HG02759 (cell line): ENCODE measurements around the gene RAB6D.
"Not testable (repeated sequence)": the region's sequence is repeated elsewhere in the genome, so short reads cannot be mapped to it uniquely, and the experiment has no call there.

Experiments used
- ATAC-seq: cut with Tn5 transposase; IDR thresholded peaks from one replicate; pipeline ENCODE4 v1.9.1; 2021; ENCODE audit warnings: mild to moderate bottlenecking, moderate library complexity; ENCODE audit not compliant: unreplicated experiment

The RAB6D gene

DNA sequence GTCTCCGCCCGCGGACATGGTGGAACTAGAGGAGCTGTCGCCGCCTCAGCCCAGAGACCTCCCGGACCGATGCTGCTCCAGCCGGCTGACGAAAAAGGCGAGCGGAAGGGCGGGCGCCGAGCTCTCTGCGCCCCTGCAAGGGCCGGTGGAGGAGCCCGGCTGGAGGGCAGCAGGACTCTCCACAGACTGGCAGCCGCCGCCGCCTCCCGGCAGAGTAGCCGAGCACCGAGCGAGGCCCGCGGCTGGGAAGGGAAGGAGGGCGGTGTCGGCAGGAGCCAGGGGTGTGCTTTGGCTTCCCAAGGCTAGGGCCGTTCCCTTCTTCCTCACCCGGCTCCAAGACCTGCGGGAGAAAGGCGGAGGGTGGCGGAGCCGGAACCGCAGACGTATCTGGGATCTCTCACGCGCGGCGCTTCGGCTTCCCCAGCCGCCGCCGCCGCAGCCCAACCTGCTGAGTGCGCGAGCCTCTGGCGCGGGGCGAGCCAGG is at the start of gene RAB6D:
RAB6D (minus strand) TSS at position 466 of the 484 bp plus-strand sequence; CDS start at position 18, 448 bp downstream.
- not testable (repeated sequence) for ATAC-seq

DNA sequence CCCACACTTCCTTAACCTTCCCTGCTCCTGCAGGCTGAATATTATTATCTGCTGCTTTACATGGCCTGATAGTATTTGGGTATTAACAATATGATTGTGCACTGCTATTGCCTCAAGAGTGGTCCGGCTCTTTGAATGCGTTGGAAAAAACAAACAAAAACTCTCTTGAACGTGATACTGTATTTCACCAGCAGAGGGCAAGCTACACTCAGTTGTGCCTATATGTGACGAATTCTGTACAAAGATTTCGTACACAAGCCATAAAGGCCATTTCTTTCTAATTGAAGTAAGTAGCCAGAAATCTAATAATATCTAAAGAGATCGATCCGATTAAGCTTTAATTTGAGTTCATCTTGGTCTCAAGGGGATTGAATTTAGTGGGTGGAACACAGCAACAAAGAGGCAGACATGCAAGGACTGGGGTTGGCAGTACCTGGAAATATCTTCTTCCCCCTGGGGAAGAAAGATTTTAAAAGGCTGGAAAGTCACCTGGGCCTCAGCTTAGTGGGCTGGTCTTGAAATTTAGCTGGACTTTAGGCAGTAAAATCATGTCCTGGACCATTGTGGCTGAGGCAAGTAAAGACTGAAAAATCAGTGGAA is 49.3 kb upstream of the RAB6D start:
- ATAC-seq = peak; percentile 74

DNA sequence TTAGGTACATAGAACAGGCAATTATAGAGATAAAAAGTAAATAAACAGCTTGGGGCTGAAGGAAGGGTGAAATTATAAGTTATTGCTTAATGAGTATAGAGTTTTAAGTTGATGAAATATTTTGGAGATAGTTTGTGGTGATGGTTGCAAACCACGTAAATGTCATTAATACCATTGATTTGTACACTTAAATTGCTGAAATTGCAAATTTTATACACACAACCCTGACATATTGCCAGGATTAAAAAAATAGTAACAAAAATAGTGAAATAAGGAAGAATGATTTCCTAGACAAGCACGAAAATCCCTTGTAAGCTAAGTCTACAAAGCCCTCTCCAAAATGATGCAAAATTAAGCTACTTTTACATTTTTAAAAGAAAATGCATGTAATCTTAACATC is 46.2 kb upstream of the RAB6D start:
- ATAC-seq = no peak

DNA sequence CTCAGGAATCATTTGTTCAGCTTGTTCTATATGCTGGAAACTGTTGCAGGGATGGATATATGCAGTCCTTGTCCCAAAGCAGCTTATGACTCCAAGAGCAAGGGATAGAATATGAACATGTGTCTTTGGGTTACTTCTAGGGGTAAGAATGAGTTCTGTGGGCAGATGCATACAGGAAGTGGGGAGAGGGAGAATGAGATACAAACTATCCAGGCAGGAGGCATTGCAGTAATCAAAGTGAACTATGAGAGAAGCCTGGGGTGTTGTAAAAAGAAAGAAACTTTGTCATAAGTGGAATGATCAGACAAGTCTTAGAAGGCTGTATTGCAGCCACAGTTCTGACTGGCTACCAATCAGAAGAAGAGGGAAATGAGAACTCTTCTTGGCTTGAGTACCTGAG is 44.8 kb upstream of the RAB6D start:
- ATAC-seq = no peak

DNA sequence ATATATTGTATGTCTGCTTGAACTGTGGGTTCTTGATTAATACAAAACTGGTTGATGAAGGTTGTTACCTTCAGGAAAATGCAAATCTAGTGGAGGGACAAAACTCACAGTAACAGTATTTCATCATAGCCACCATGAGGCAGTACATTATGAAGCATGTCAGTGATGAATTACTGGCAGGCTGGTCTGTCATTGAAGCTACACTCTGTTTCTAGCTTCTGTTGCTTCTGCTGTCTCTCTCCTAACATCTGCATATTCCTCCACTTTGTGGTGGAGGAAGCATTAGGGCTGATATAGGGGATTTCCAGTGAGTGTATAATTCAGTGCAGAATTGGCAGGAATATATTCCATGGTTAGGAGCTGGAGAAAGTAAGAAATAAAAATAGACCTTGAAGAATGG is 44.2 kb upstream of the RAB6D start:
- no peak for ATAC-seq

DNA sequence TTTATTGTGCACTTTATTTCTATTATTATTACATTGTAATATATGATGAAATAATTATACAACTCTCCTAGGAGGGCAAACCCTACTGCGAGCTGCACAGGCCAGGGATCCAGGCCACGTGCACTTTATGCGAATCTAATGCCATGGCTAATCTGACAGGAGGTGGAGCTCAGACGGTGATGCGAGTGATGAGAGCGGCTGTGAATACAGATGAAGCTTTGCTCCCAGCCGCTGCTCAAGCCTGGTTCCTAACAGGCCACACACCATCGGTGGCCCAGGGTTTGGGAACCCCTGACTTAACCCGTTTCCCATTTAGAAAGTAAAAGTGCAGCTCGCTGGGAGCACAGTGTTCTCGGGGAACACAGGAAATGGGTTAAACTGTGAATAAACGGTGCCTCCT is 40.8 kb upstream of the RAB6D start:
- no peak for ATAC-seq

DNA sequence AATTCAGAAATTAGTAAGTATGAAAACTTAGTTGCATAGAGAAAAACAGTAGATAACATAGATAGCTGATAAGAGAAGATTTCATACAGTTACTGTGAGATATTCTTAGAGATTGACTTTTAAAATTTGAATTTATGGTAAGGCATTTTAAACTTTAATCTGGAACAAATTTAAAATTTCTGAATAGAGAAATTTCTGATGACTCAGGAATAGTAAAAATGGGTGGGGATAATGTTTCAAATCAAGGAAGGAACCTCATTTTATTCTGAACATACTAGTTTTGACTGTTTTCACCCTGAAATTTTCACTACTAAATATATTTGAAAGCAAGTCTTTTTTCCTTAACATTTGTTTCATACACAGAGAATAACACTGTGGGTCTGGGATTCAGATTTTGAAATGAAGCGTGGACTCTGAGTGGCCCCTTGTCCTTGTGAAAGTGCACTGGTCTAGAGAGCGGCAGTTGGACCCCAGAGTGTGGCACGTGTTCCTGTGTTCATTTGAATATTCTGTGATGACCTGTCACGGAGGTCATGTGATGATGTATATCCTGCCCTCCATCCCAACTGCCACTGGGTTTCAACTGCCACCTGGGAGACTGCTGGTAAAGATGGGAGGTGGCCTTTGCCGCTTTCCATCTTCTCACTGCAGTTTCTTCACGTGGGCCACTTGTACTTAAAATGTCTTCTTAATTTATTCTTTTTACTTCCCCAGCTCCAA is 38.5 kb upstream of the RAB6D start:
- no peak for ATAC-seq

DNA sequence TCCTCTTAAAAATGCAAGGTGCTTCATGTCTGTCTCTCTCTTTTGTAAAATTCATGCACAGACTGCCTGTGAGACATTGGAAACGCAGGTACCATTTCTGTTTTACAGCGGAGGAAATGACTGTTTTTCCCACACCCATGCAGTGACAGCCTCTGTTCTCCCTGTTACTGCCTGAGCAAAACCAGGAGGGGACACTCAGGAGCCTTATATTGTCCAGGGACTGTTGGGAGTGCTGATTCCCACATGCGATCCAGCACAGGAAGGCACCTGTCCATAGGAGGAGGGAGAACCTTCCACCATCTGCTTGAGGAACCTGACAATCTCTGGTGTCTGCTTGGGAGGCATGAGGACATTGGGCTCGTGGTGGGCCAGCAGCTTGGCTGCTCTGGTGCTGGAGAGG is 36.9 kb upstream of the RAB6D start:
- ATAC-seq = no peak

DNA sequence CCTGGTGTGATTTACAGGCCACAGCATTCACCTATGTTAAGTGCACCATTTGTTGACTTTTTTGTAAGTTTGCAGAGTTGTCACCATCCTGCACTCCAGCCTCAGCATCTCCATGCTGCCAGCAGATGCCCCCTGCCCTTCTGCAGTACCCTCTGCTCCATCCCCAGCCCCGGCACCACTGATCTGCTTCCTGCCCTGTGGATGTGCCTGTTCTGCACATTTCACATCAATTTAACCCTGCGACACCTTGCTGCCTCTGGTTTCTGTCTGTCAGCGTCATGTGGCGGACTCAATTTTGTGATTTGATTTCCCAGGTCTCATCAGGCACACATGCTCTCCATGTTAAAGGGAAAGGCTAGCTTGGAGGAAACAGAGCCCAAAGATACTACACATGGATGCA is 36.5 kb upstream of the RAB6D start:
- ATAC-seq = not testable (repeated sequence)

DNA sequence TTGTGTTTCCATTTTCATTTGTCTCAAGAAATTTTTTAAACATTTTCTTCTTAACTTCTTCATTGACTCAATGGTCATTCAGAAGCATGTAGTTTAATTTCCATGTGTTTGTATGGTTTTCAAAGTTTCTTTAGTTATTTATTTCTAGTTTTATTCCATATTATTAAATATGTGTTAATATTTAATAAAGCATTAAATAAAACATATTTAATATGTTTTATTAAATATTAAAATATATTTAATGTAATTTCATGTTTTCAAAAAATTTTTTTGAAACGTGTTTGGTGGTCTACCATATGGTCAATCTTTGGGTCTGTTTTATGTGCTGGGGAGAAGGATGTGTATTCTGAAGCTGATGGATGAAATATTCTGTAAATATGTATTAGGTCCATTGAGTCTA is 32.2 kb upstream of the RAB6D start:
- not testable (repeated sequence) for ATAC-seq

DNA sequence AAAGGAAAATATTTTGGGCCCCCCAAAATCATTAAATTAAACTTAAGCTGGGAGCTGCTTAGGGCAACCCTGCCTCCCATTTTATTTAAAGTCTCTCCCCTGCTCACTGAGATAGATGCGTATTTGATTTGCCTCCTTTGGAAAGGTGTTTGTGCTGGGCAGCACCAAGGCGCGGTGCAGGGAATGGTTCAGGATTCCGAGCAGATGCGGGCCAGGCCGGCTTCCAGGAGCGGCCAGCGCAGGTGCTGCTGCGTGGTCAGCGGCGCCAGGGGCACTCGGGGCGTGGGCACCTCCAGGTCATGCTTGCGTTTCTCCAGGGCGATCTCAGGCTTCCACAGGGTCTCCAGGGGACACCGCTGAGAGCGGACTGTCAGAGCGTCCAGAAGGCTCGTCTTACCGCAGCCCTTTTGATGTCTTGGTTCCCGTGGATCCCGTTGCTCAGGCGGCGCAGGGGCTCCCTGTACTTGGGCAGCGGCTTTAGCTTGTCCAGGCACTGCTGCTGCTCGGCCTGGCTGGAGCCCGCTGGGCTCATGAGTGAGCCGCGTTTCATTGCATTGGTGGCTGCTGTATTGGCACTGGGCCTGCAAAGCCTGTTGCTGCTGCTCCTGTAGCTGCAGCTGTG is 31.2 kb upstream of the RAB6D start:
- ATAC-seq = not testable (repeated sequence)

DNA sequence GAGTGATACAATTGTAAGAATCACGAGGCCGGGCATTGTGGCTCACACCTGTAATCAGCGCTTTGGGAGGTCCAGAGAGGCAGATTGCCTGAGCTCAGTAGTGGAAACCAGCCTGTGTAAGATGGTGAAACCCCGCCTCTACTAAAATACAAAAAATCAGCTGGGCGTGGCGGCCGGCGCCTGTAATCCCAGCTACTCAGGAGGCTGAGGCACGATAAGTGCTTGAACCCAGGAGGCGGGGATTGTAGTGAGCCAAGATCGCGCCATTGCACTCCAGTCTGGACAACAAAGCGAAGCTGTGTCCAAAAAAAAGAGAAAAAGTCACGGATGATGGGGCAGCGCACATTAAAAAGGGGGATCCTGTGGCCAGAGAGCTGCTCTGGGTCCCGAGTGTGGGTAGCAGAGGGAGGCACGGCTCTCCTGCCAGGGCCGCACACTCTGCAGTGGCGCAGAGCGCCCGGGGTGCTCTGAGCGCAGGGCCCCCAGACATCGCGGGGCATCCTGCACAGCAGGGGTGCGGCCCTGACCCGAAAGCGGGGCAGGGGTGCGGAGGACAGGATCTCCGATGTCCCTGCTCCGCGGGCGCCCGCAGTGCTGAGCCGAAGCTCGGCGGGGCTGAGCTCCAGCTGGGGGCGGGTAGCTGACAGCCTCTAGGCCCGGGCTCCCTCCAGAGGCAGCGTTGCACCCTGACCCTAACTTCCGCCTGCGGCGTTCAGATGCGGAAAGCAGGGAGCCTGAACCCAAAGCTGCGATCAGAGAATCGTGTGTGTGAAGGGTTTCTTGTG is 30.4 kb upstream of the RAB6D start:
- ATAC-seq = no peak

DNA sequence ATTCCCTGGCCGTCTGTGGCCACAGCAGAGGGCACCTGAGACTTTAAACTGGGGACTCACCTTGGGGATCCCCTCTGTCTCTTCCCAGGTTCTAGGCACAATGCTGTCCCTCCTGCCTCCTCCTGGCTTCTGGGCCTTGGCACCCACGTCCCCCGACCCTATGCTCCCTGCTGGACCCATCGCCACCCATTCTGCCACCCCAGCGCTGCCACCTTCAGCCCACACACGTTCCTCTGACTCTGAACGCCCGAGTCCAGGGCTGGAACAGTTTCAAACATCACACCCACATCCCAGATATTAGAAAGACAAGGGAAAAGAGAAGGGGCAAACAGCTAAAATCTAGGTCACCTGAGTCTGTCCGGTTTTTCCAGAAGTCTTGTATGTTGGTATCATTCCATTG is 28.0 kb upstream of the RAB6D start:
- ATAC-seq = not testable (repeated sequence)

DNA sequence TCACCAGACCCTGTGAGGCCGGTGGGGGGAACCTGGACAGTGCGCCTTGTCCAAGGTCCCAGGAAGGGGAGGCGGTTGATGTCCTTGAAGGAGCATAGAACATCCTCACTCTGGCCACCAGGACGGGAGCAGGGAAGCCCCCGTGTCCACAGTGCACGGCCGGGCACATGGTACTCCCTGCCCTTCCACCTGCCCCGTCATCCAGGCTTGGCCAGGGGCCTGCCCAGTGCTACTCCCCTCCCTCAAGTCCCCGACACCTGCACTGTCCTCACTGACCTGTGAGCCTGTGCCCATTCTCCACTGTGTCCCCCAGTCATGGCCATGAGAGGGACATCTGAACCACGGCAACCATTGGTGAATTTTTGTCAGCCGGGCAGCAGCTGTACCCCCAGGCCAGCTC is 27.5 kb upstream of the RAB6D start:
- ATAC-seq = not testable (repeated sequence)

DNA sequence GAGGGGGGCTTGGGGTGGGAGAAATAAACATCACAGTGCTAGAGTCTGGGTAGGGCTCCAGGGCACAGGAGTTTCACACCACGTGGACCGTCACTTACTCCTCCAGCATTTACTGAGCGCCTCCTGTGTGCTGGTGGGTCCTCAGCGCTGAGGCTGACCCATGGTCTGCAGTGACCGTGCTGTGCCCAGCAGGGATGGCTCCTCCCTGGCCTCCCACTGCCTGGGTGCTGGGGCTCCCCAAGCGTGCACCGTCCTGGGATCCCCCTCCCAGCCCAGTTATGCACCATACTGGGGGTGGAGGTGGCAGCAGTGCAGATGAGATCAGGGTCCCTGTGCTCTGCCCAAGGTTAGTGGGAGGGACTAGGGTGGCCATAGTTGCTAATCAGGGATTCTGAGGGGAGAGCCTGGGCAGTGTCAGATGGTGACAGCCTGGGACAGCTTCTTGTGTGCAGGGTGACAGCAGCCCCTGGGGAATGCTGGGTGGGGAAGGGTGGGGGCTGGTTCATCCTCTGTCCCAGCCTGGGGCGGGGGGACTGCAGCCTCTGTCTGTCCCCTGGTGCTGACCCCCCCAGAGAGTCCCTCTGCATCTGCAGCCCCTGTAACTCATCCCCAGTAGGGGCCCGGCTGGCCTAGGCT is 26.6 kb upstream of the RAB6D start:
- not testable (repeated sequence) for ATAC-seq

DNA sequence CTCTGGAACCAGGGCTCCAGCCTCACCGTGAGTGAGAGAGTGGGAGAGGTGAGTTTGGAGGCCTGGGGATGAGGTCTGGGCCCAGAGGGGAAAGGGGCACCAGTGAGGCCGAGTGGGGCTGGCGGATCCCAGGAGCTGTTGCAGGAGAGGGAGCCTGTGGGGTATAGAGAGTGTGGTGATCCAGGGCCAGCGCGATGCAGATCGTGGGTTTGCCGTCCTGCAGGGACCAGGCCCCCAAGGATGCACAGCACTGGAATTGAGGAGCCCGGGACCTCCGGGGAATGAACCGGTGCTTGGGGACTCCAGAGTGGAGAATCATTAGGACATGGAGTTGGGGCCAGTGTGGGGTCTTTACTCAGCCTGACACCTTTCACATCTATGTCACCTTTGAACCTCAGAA is 25.7 kb upstream of the RAB6D start:
- no peak for ATAC-seq

DNA sequence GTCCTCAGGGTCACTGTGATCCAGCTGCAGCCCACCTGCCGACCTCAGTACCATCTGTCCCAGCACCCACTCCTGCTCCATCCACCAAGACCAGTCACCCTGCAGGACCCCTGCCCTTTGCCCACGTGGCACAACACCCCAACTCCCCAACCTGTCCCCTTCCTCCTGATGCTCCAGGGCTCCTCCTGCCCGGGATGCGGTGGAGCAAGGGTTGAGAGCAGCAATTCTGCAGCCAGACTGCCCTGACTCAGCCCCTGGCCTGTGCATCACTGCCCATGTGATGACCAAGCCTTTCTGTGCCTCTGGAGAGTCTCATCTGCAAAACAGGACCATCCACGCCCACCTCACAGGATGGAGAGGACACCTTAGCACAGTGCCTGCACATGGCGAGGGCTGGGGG is 24.9 kb upstream of the RAB6D start:
- ATAC-seq = not testable (repeated sequence)

DNA sequence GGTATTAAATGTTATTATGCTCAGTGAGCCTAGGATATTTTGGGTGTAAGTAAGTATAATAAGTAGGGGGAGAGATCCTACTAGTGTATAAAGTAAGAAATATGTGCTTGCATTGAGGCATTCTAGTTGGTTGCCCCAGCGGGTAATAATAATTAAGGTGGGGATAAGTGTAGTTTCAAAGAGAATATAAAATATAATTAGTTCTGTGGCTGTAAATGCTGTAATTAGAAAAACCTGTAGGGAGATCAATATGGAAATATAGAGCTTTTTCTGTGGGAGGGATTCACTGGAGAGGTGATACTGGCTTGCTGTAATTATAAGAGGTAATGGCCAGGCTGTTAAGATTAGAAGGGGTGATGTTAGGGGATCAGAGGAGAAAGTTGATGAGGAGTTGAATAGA is 9.1 kb upstream of the RAB6D start:
- ATAC-seq = not testable (repeated sequence)

DNA sequence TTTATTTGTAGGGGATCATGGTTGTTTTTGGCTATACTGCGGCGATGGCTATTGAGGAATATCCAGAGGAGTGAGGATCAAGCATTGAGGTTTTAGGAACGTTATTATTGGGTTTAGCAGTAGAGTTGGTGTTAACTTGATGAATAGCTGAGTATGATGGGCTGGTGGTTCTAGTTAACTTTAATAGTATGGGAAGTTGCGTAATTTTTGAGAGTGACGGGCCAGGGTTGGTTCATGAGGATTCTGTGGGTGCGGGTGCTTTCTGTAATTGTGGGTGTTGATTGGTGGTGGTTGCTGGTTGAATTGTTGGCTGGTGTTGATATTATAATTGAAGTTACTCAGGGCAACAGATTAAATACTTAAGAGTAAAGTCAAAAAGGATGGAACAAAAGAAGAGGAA is 6.0 kb upstream of the RAB6D start:
- no peak for ATAC-seq

DNA sequence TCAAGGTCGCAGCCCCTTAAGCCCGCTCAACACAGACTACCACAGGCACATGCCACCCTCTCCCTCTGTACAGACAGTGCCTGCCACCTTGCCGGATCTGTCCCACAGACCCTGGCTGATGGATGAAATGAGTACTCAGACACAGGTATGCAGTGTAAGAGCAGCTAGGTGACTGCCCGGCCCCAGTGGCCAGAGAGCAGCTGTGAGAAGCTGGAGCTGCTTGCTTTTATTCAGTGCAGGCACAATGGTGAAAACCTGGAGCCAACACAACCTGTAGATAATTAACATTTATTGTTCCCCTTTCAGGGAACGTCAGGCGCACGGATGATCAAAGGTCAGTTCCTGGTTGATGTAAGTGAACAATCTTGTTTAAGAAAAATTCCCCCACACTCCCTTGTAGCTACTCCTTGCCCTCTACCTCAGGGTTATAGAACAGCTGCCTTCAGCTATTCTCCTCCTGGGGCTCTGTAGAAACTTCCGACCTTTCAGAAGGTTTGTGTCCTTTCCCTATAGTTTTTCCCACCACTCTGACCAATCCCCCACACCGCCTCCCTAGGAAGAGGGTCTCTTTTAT is 4.6 kb upstream of the RAB6D start:
- not testable (repeated sequence) for ATAC-seq
